ENCODE data around the gene GPRC6A. TPM values are rescaled to one million over a fixed set of nuclear protein-coding genes. Genes with fewer than 3 reads are reported as not detected.

The GPRC6A gene
- total RNA-seq, 1 experiment from 2014 or later, result not detected

DNA sequence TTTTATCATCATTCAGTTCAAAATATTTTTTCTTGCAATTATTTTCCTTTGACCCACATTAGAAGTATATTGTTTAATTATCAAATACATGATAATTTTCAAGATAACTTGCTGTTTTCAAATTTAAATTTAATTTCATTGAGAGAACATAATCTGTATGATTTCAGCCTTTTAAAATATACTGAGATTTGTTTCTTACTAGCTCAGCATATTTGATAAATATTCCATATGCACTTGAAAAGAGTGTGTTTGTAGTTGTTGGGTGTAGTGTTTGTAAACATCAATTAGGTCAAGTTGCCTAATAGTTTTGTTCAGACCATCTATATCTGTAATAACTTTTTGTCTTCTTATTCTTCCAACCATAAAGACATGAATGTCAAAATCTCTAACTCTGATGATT, 29.2 kb upstream of the GPRC6A start:
- DNase-seq (ENCODE audit: low read depth, low spot score) (no peak), ATAC-seq (no peak)
- ChIA-PET CTCF (no interaction called here), POLR2A (no interaction called here), RAD21 (ENCODE audit: low non-redundant PET in 1 of 2, low total read pairs in 2 of 2, uncharacterized antibody in 2 of 2, unreplicated experiment in 2 of 2) (no interaction called here)
- Histone ChIP-seq H3K4me1 (ENCODE audit: control insufficient read depth in 1 of 2, insufficient read depth in 2 of 2, low read length in 2 of 2) (no peaks in the 10 kb centered on the region), H3K27ac (ENCODE audit: low read depth, low read length) (no peak overlapping the region), H3K27me3 (ENCODE audit: insufficient read depth, low read length) (no peaks in the 10 kb centered on the region), H3K9ac (ENCODE audit: low read length) (no peak overlapping the region), H3K36me3 (ENCODE audit: control insufficient read depth in 1 of 2, insufficient read depth in 2 of 2, low read length in 2 of 2) (no peaks in the 10 kb centered on the region), H4K20me1 (ENCODE audit: insufficient read depth) (no peaks in the 10 kb centered on the region), H3K79me2 (ENCODE audit: insufficient read depth, low read length) (no peaks in the 10 kb centered on the region), H2AFZ (ENCODE audit: low read depth, low read length, poor library complexity, severe bottlenecking) (no peak overlapping the region), H3K9me2 (ENCODE audit: insufficient read depth) (no peaks in the 10 kb centered on the region), H3K4me2 (ENCODE audit: low read length) (no peak overlapping the region), H3K9me3 (ENCODE audit: control insufficient read depth in 1 of 2, insufficient read depth in 1 of 2, low read depth in 1 of 2, low read length in 2 of 2) (no peaks in the 10 kb centered on the region), H3K4me3 (replicated peaks in 1 of 2; ENCODE audit: low read depth in 1 of 2, low read length in 2 of 2) (no peak overlapping the region)
- intact Hi-C loops (cut with micrococcal nuclease), result no loop called here
- TF ChIP-seq, protein P1, sequence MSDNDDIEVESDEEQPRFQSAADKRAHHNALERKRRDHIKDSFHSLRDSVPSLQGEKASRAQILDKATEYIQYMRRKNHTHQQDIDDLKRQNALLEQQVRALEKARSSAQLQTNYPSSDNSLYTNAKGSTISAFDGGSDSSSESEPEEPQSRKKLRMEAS (IDR thresholded peaks at IDR 0.05), result no peak
- no peak for TF ChIP-seq ELF1 (IDR thresholded peaks at IDR 0.05; ENCODE audit: borderline replicate concordance, low read depth)
- no peak for TF ChIP-seq SP1 (IDR thresholded peaks at IDR 0.05; ENCODE audit: low read depth)
- TF ChIP-seq JUND (IDR thresholded peaks at IDR 0.05), result no peak
- TF ChIP-seq EZH2phosphoT487 (IDR thresholded peaks at IDR 0.05; ENCODE audit: borderline replicate concordance), result no peak
- no peak for TF ChIP-seq EZH2 (IDR thresholded peaks at IDR 0.05)
- no TSS peak for BruUV-seq (replicated peaks)

DNA sequence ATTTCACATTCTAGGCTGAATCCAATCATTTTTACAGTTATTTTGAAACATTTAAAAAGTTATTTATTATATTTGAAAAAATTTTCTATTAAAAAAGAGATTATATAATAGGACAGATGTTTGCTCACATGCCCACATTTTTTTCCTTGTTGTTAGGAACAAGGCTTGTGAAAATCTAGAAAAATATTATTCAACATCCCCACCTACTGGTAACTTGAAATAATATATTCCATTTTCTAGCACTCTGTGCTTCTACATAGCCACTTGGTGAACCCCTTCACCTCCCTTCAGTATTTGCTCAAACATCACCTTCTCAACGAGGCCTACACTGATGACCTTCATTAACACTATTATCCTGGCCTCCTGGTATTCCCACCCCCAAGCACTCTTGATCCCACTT, 18.3 kb upstream of the GPRC6A start:
- Histone ChIP-seq H3K4me1 (ENCODE audit: control insufficient read depth in 1 of 2, insufficient read depth in 2 of 2, low read length in 2 of 2) (no peaks in the 10 kb centered on the region), H3K9me2 (ENCODE audit: insufficient read depth) (no peaks in the 10 kb centered on the region), H3K36me3 (ENCODE audit: control insufficient read depth in 1 of 2, insufficient read depth in 2 of 2, low read length in 2 of 2) (no peaks in the 10 kb centered on the region), H3K4me2 (ENCODE audit: low read length) (no peak overlapping the region), H2AFZ (ENCODE audit: low read depth, low read length, poor library complexity, severe bottlenecking) (peak overlapping the region; percentile 63), H3K4me3 (replicated peaks in 1 of 2; ENCODE audit: low read depth in 1 of 2, low read length in 2 of 2) (no peak overlapping the region), H3K9me3 (ENCODE audit: control insufficient read depth in 1 of 2, insufficient read depth in 1 of 2, low read depth in 1 of 2, low read length in 2 of 2) (no peaks in the 10 kb centered on the region), H3K27ac (ENCODE audit: low read depth, low read length) (no peak overlapping the region), H3K79me2 (ENCODE audit: insufficient read depth, low read length) (no peaks in the 10 kb centered on the region), H3K9ac (ENCODE audit: low read length) (no peak overlapping the region), H3K27me3 (ENCODE audit: insufficient read depth, low read length) (no peaks in the 10 kb centered on the region), H4K20me1 (ENCODE audit: insufficient read depth) (no peaks in the 10 kb centered on the region)
- POLR2A ChIA-PET, result no interaction called here
- RAD21 ChIA-PET (ENCODE audit: low non-redundant PET in 1 of 2, low total read pairs in 2 of 2, uncharacterized antibody in 2 of 2, unreplicated experiment in 2 of 2), result no interaction called here
- peak; percentile 80 for ATAC-seq
- peak; percentile 35 for DNase-seq (ENCODE audit: low read depth, low spot score)
- BruUV-seq (replicated peaks), result no TSS peak
- CTCF ChIA-PET, result interaction anchor here (0.9 to 1.0 kb wide), 3 partner anchors 68 to 578 kb away, joined by 3 to 4 read pairs (median 3); no protein-coding TSS in a partner anchor
- intact Hi-C loops (cut with micrococcal nuclease), result loop anchor here (1.0 to 5.0 kb wide), 4 partner anchors 68 to 630 kb away; no protein-coding TSS in a partner anchor
- TF ChIP-seq, protein P2, sequence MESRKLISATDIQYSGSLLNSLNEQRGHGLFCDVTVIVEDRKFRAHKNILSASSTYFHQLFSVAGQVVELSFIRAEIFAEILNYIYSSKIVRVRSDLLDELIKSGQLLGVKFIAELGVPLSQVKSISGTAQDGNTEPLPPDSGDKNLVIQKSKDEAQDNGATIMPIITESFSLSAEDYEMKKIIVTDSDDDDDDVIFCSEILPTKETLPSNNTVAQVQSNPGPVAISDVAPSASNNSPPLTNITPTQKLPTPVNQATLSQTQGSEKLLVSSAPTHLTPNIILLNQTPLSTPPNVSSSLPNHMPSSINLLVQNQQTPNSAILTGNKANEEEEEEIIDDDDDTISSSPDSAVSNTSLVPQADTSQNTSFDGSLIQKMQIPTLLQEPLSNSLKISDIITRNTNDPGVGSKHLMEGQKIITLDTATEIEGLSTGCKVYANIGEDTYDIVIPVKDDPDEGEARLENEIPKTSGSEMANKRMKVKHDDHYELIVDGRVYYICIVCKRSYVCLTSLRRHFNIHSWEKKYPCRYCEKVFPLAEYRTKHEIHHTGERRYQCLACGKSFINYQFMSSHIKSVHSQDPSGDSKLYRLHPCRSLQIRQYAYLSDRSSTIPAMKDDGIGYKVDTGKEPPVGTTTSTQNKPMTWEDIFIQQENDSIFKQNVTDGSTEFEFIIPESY (IDR thresholded peaks at IDR 0.05; ENCODE audit: extremely low read depth, insufficient replicate concordance, low read length), result no peak
- TF ChIP-seq EZH2 (IDR thresholded peaks at IDR 0.05) (no peak), ZFX (IDR thresholded peaks at IDR 0.05) (no peak), YY1 (IDR thresholded peaks at IDR 0.05; ENCODE audit: extremely low read depth, insufficient replicate concordance, low read depth, low read length) (no peak), CBX3 (IDR thresholded peaks at IDR 0.05; ENCODE audit: low read depth) (no peak), ELF1 (IDR thresholded peaks at IDR 0.05; ENCODE audit: borderline replicate concordance, low read depth) (no peak), CEBPB (IDR thresholded peaks at IDR 0.05; ENCODE audit: low read depth) (no peak), FOSL1 (IDR thresholded peaks at IDR 0.05; ENCODE audit: low read depth) (no peak), SRF (IDR thresholded peaks at IDR 0.05; ENCODE audit: low read depth) (no peak), POLR2A (IDR thresholded peaks at IDR 0.05; ENCODE audit: borderline replicate concordance, extremely low read depth, insufficient read depth, insufficient read length) (no peak), SP1 (IDR thresholded peaks at IDR 0.05; ENCODE audit: low read depth) (no peak), POLR2AphosphoS5 (IDR thresholded peaks at IDR 0.05; ENCODE audit: low read depth, low read length) (no peak)
- TF ChIP-seq, protein P3, sequence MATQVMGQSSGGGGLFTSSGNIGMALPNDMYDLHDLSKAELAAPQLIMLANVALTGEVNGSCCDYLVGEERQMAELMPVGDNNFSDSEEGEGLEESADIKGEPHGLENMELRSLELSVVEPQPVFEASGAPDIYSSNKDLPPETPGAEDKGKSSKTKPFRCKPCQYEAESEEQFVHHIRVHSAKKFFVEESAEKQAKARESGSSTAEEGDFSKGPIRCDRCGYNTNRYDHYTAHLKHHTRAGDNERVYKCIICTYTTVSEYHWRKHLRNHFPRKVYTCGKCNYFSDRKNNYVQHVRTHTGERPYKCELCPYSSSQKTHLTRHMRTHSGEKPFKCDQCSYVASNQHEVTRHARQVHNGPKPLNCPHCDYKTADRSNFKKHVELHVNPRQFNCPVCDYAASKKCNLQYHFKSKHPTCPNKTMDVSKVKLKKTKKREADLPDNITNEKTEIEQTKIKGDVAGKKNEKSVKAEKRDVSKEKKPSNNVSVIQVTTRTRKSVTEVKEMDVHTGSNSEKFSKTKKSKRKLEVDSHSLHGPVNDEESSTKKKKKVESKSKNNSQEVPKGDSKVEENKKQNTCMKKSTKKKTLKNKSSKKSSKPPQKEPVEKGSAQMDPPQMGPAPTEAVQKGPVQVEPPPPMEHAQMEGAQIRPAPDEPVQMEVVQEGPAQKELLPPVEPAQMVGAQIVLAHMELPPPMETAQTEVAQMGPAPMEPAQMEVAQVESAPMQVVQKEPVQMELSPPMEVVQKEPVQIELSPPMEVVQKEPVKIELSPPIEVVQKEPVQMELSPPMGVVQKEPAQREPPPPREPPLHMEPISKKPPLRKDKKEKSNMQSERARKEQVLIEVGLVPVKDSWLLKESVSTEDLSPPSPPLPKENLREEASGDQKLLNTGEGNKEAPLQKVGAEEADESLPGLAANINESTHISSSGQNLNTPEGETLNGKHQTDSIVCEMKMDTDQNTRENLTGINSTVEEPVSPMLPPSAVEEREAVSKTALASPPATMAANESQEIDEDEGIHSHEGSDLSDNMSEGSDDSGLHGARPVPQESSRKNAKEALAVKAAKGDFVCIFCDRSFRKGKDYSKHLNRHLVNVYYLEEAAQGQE (IDR thresholded peaks at IDR 0.05; ENCODE audit: low read depth), result no peak

Measured in HCT116 (cell line).